Transverse colon (tissue), 1 donor: ENCODE measurements around the gene BTD.

ENCODE experiments used
- EP300 ChIP-seq: sonication (generic); formaldehyde crosslinking; IDR thresholded peaks from one replicate; pipeline ENCODE4 v1.6.1; 2017; ENCODE audit warnings: antibody characterized with exemption, low read depth
- POLR2A ChIP-seq: fragments of 450-650 bp; IDR thresholded peaks from one replicate; pipeline ENCODE4 v1.6.1; 2016; ENCODE audit warnings: antibody characterized with exemption, mild to moderate bottlenecking, moderate library complexity

DNA sequence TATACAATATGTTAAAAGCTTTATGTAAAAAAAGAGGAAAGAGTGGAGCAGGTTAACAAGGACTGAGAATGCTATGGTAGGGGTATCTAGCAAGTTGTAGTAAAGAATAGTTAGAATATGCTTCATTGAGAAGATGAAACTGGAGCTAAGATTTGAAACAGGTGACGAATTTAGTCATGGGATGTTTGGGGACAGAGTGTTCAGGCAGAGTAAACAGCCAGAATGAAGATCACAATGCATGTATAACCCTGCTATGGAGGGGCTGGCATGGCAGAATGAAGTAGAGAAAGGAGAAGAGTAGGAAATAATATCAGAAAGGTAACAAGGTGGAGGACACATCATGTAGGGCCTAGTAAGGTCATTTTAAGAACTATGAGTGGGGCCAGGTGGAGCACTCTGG lies 72.0 kb downstream of the BTD start:
- TF ChIP-seq EP300, result no peak
- no peak for TF ChIP-seq POLR2A
